HG03521 (cell line): Measurements from ENCODE around the gene DNAH9.

Source experiments
- ATAC-seq: cut with Tn5 transposase; IDR thresholded peaks from one replicate; pipeline ENCODE4 v1.9.1; 2021; ENCODE audit warnings: mild to moderate bottlenecking, moderate library complexity; ENCODE audit not compliant: unreplicated experiment

Gene DNAH9

GRCh38 chr17:11832401-11833137 lies 234.3 kb downstream of the DNAH9 start:
- no peak for ATAC-seq

- ATAC-seq: no peak
Observed at GRCh38 chr17:11836508-11836907, 238.2 kb downstream of the DNAH9 start.

- no peak for ATAC-seq
Observed at GRCh38 chr17:11840052-11840451, 241.8 kb downstream of the DNAH9 start.

- ATAC-seq: no peak
Observed at GRCh38 chr17:11840831-11841230, 242.6 kb downstream of the DNAH9 start.

- no peak for ATAC-seq
Observed at GRCh38 chr17:11848330-11848729, 250.1 kb downstream of the DNAH9 start.

- no peak for ATAC-seq
Observed at GRCh38 chr17:11852231-11852630, 254.0 kb downstream of the DNAH9 start.

DNA sequence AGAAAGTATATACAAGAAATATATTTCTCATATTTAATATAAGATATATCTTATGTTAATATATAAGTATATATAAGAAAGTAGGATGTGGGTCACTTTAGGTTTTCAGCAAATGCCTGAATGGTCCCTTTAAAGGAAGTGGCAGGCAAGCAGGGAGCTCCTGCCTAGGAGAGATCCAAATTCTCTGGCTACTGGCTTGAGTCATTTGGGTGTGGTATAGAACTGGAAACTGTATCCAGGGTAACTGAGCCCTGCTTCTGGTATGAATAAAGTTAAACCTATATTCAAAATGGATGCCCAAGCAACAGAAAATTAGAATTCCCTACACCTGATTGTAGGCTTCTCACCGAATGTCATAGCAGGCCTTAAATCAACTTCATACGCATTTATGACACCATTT lies 254.6 kb downstream of the DNAH9 start:
- ATAC-seq: no peak

DNA sequence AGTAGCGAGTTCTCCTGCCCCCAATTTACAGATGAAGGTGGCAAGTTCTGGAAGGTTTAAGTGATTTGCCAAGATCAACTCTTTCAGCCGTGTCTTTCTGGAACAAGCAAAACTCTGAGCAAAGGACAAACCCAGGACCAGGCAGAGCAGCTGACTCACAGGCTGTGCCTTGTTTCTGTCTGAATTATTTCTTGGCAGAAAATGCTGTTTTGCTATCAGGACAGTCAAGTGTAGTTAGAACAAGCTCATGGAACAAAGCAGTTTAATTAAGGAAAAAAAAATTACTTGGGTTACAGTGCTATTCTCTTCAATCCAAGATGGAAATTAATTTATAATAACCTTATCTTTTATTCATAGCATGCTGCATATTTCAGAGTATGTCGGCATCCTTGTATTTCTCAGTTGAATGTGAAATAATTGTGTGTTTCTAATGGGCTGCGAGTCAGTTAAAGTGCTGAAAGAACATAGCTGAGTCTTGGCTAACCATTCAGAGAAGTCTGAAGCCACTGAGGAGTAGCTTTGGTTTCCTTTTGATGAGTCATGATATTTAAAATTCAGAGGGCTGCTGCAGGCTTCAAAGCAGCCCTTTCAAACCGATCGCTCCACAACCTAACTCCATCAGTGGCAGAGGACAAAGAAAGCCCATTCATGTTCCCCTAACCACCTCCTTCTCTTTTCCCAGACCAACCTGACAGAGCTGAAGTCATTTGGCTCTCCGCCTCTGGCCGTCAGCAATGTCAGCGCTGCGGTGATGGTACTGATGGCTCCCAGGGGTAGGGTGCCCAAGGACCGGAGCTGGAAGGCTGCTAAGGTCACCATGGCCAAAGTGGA lies 255.3 kb downstream of the DNAH9 start:
- ATAC-seq: no peak

GRCh38 chr17:11855306-11855705 lies 257.0 kb downstream of the DNAH9 start:
- ATAC-seq: no peak

GRCh38 chr17:11857006-11857405 lies 258.7 kb downstream of the DNAH9 start:
- no peak for ATAC-seq

GRCh38 chr17:11869680-11870394 lies 271.6 kb downstream of the DNAH9 start:
- no peak for ATAC-seq

DNA sequence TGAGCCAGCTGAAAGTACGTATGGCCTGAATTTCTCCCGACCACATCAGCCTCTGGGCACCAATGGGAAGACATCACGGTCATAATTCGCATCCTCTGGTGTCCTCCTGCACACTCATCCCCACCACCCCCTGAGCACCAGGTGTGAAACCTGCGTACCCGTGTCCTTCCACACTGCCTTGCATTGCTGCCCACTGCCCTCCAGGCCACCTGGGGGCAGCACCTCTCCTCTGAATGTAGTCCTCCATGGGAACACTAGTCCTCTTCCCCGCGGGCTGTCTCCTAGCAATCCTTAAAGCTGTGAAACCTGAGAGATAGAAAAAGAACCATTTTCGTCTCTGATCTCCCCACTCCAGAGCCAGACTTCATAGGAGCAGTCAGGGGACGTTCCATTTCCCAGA lies 273.5 kb downstream of the DNAH9 start:
- ATAC-seq: no peak

GRCh38 chr17:11874756-11875155 lies 276.5 kb downstream of the DNAH9 start:
- no peak for ATAC-seq

GRCh38 chr17:11880714-11881113 lies 282.4 kb downstream of the DNAH9 start:
- no peak for ATAC-seq

DNA sequence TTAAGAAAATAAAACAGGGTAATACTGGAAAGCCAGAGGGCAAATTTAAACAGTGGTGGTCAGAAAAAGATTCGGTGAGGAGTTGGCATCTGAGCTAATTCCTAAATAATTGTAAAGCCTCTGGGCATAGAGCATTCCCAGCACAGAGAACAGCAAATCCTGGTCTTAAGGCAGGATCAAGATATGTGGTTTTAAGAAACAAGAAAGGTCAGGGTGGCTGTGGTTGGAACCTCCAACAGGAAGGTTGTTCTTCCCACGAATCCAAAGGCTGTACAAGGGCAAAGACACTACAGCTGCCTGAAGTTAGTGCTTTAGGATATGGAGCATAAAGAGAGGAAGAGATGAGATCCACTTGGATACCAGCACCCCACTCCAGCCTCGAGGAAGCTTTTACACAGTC lies 284.4 kb downstream of the DNAH9 start:
- no peak for ATAC-seq

- no peak for ATAC-seq
Observed at GRCh38 chr17:11885051-11885450, 286.8 kb downstream of the DNAH9 start.

DNA sequence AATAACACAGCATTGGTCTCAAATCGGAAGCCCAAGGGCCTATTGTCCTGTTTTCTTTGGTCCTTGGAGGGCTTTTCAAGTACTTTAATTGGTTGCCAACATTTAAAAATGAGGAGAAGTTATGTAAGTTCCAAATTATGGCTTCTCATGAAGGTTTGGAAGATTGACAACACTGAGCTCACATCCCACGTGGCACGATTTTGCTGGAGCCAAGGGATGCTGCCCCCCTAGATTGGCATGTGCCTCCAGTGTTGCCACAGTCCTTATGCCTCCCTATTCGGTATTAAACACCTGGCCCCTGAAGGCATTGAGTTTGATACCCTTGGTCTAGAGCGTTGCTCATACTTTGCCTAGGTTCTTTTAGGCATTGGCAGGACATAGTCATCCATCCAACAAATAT lies 291.0 kb downstream of the DNAH9 start:
- ATAC-seq: no peak

- ATAC-seq: no peak
Observed at GRCh38 chr17:11893862-11894261, 295.6 kb downstream of the DNAH9 start.

- no peak for ATAC-seq
Observed at GRCh38 chr17:11896199-11896598, 297.9 kb downstream of the DNAH9 start.

DNA sequence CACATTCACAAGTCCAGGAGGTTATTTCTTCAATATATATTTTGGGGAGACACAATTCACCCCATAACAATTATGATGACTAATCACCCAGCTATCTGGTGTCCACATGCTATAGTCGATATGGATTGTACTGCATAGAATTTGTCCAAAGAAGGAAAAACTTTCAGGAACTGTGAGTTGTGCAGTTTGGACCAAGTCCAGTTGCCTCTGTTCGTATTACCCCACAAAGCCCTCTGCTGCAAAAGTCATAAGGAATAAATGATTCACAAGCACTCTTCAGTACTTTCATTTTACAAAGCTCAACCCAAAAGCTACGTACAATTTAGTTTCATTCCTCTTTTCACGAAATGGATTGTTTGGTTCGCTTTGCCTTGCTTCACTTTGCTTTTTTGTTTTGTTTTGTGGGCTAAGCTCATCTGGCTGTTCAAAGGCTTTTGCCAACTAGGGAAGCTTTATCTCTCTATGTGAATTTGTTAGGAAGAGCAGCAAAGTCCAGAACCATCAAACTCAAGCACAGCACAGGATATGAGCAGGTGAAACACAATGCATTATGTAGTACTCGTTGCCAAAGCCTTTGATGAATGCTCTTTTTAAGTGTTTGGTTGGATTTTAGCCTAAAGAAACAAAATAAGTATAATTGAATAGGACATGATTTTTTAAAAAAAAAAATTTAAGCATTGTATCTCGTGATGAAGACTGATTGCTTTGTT lies 300.4 kb downstream of the DNAH9 start:
- ATAC-seq: no peak

DNA sequence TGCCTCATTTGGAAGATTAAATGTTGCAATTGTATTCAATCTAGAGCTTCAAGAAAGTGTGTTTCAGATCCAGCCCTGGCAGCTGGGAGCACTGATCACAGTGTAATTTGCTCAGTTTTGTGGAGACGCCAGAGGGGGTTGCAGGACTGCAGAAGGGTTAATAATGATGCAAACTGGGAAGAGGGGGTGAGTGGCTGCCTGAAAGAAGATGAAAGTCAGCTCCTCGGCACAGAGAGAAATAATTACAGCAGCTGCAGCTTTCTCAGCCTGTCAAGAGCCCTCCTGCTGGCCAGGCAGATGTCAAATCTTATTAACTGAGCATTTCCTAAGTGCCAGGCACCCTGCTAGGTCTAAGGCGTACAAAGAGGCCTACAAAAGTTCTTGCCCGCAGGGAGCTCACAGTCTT lies 301.3 kb downstream of the DNAH9 start:
- ATAC-seq: no peak
